Dermis blood vessel endothelial cell (primary cell): ENCODE results near the gene DLX3. TPM values are rescaled to one million over a fixed set of nuclear protein-coding genes. Genes with fewer than 3 reads are reported as not detected.

Experiments
- DNase-seq: peaks from one replicate; pipeline ENCODE4 v3.0.0; 2010
- total RNA-seq: library from RNA; depleted of rRNA; stranded (reverse); fragments of >200 nt; gene quantifications from 2 replicates; pipeline ENCODE4 v1.2.3, GENCODE V29; 2014

DLX3 gene
- total RNA-seq, 1 donor from 2014 or later: not detected

GRCh38 chr17:50023520-50023919 is 28.5 kb upstream of the DLX3 start:
- no peak for DNase-seq

- DNase-seq: no peak
These were observed 27.6 kb upstream of the DLX3 start for GRCh38 chr17:50022463-50023130.

GRCh38 chr17:50021681-50022370 is 26.8 kb upstream of the DLX3 start:
- DNase-seq: no peak

GRCh38 chr17:50020841-50021599 is 26.0 kb upstream of the DLX3 start:
- no peak for DNase-seq

GRCh38 chr17:50018909-50019308 is 23.9 kb upstream of the DLX3 start:
- DNase-seq: no peak

GRCh38 chr17:50015146-50015545 is 20.1 kb upstream of the DLX3 start:
- DNase-seq: no peak

- no peak for DNase-seq
These were observed 19.6 kb upstream of the DLX3 start for GRCh38 chr17:50014471-50015088.

GRCh38 chr17:50013079-50013478 is 18.1 kb upstream of the DLX3 start:
- no peak for DNase-seq

- no peak for DNase-seq
These were observed 14.3 kb upstream of the DLX3 start for GRCh38 chr17:50009282-50009681.

GRCh38 chr17:50003911-50004310 is 8.9 kb upstream of the DLX3 start:
- no peak for DNase-seq

GRCh38 chr17:49998836-49999511 is 4.0 kb upstream of the DLX3 start:
- DNase-seq: no peak

GRCh38 chr17:49997773-49998703 is 3.0 kb upstream of the DLX3 start:
- DNase-seq: peak; percentile 93

- DNase-seq: no peak
These were observed 2.3 kb upstream of the DLX3 start for GRCh38 chr17:49997301-49997650.

GRCh38 chr17:49996495-49997300 is 1.7 kb upstream of the DLX3 start:
- DNase-seq: peak; percentile 59

- DNase-seq: no peak
These were observed 1.1 kb upstream of the DLX3 start for GRCh38 chr17:49996121-49996494.

- DNase-seq: no peak
These were observed 654 bp downstream of the DLX3 start for GRCh38 chr17:49994085-49995054.

- peak; percentile 30 for DNase-seq
These were observed 1.5 kb downstream of the DLX3 start for GRCh38 chr17:49993423-49994060.

GRCh38 chr17:49992933-49993422 is 2.0 kb downstream of the DLX3 start:
- no peak for DNase-seq
